NT2/D1 (cell line): ENCODE results near the gene TMPRSS4.

Experiments used
- SUZ12 ChIP-seq: IDR thresholded peaks from 2 replicates; pipeline ENCODE4 v1.6.1; 2011; ENCODE audit not compliant: insufficient read length, insufficient read depth; ENCODE audit errors: extremely low read depth
- YY1 ChIP-seq: IDR thresholded peaks from 2 replicates; pipeline ENCODE4 v1.6.1; 2011; ENCODE audit not compliant: insufficient read length, insufficient read depth
- ZNF274 ChIP-seq: IDR thresholded peaks from 2 replicates; pipeline ENCODE4 v1.6.1; 2011; ENCODE audit warnings: mild to moderate bottlenecking, low read depth, low read length

GRCh38 chr11:118048472-118049370 lies 28.2 kb upstream of the TMPRSS4 start:
- no peak for TF ChIP-seq YY1
- no peak for TF ChIP-seq ZNF274
- no peak for TF ChIP-seq SUZ12
